Measurements from ENCODE around the gene BABAM2. TPM values are rescaled to one million over a fixed set of nuclear protein-coding genes. Genes with fewer than 3 reads are reported as not detected.
A peak's percentile ranks its signal among the peaks of the same experiment; 100 is the strongest.

The BABAM2 gene
- total RNA-seq, 2 donors from 2014 or later = 36.4 to 40.9 TPM

- H3K27me3 ChIP-seq (ENCODE audit: control insufficient read depth, insufficient read depth, low read length, poor library complexity, severe bottlenecking) = no peaks in the 10 kb centered on the region
- no peaks in the 10 kb centered on the region for H3K9me3 ChIP-seq (ENCODE audit: control insufficient read depth, low read length)
- no peaks in the 10 kb centered on the region for H3K36me3 Mint-ChIP-seq (ENCODE audit: low read depth)
- no peak for DNase-seq
- H3K9ac ChIP-seq (ENCODE audit: extremely low read depth, low read length, poor library complexity, severe bottlenecking) = no peak overlapping the region
- no peak overlapping the region for H3K4me3 ChIP-seq (ENCODE audit: low read length)
- H3K4me1 Mint-ChIP-seq = peaks cover 6% of the 10 kb centered on the region
- H3K27ac ChIP-seq (ENCODE audit: low read depth, low read length) = no peak overlapping the region
- H3K27ac Mint-ChIP-seq = no peak overlapping the region
- H3K4me3 Mint-ChIP-seq = no peak overlapping the region
- no peaks in the 10 kb centered on the region for H3K27me3 Mint-ChIP-seq (ENCODE audit: insufficient read depth)
- no peaks in the 10 kb centered on the region for H3K4me1 ChIP-seq (ENCODE audit: control insufficient read depth, insufficient read depth, low read length)
- peaks cover 9% of the 10 kb centered on the region for H3K9me3 Mint-ChIP-seq
- WGBS, 2 experiments (ENCODE audit: insufficient coverage in 1 of 2, insufficient read length in 1 of 2) = 81 to 87% methylated on average over 4 of the region's 4 CpGs
- no peaks in the 10 kb centered on the region for H3K36me3 ChIP-seq (ENCODE audit: control insufficient read depth, insufficient read depth, low read length)
- TF ChIP-seq, protein P1, sequence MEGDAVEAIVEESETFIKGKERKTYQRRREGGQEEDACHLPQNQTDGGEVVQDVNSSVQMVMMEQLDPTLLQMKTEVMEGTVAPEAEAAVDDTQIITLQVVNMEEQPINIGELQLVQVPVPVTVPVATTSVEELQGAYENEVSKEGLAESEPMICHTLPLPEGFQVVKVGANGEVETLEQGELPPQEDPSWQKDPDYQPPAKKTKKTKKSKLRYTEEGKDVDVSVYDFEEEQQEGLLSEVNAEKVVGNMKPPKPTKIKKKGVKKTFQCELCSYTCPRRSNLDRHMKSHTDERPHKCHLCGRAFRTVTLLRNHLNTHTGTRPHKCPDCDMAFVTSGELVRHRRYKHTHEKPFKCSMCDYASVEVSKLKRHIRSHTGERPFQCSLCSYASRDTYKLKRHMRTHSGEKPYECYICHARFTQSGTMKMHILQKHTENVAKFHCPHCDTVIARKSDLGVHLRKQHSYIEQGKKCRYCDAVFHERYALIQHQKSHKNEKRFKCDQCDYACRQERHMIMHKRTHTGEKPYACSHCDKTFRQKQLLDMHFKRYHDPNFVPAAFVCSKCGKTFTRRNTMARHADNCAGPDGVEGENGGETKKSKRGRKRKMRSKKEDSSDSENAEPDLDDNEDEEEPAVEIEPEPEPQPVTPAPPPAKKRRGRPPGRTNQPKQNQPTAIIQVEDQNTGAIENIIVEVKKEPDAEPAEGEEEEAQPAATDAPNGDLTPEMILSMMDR (conservative IDR thresholded peaks at IDR 0.05) = no peak
Observed at GRCh38 chr2:27954221-27954673, 63.7 kb downstream of the BABAM2 start.

DNA sequence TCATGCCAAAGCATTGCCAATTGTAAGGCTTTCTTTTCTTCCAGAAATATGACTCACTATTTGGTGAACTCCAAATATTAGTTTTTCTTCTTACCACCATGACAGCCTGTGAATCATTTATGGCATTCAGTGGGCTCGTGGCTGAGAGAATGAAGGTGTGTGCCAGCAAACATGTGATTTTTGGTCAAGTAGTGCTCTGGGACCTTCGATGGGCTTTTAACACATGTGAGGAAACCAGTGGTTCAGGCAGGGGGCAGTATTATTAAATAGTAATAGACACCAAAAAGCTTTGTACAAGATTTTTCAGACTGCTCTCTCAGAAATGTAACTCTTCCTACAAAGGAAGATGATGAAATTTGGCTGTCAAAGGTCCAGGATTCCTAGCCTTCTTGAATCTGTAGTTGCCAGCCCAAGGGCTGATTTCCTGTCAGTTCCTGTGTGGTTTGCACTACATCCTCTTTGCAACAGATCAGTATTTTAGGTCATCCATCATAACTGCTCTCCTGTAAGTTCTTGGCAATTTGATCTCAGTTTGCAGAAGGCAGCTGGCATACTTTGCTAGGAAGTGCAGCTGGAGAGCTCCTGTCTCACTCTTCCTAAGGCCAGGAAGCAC, 64.3 kb downstream of the BABAM2 start:
- H3K27ac Mint-ChIP-seq = no peak overlapping the region
- H3K9ac ChIP-seq (ENCODE audit: extremely low read depth, low read length, poor library complexity, severe bottlenecking) = no peak overlapping the region
- no peaks in the 10 kb centered on the region for H3K36me3 ChIP-seq (ENCODE audit: control insufficient read depth, insufficient read depth, low read length)
- 92% methylated on average over 2 of the region's 2 CpGs; no CpG with 5 or more reads in 1 of the 2 experiments for WGBS, 2 experiments (ENCODE audit: insufficient coverage in 1 of 2, insufficient read length in 1 of 2)
- H3K9me3 Mint-ChIP-seq = peaks cover 9% of the 10 kb centered on the region
- peaks cover 6% of the 10 kb centered on the region for H3K4me1 Mint-ChIP-seq
- no peak overlapping the region for H3K4me3 Mint-ChIP-seq
- no peak for DNase-seq
- no peaks in the 10 kb centered on the region for H3K9me3 ChIP-seq (ENCODE audit: control insufficient read depth, low read length)
- H3K4me3 ChIP-seq (ENCODE audit: low read length) = no peak overlapping the region
- H3K27ac ChIP-seq (ENCODE audit: low read depth, low read length) = no peak overlapping the region
- TF ChIP-seq, protein P1 (conservative IDR thresholded peaks at IDR 0.05) = peak; percentile 20
- H3K27me3 Mint-ChIP-seq (ENCODE audit: insufficient read depth) = no peaks in the 10 kb centered on the region
- H3K4me1 ChIP-seq (ENCODE audit: control insufficient read depth, insufficient read depth, low read length) = no peaks in the 10 kb centered on the region
- H3K27me3 ChIP-seq (ENCODE audit: control insufficient read depth, insufficient read depth, low read length, poor library complexity, severe bottlenecking) = no peaks in the 10 kb centered on the region
- H3K36me3 Mint-ChIP-seq (ENCODE audit: low read depth) = no peaks in the 10 kb centered on the region

DNA sequence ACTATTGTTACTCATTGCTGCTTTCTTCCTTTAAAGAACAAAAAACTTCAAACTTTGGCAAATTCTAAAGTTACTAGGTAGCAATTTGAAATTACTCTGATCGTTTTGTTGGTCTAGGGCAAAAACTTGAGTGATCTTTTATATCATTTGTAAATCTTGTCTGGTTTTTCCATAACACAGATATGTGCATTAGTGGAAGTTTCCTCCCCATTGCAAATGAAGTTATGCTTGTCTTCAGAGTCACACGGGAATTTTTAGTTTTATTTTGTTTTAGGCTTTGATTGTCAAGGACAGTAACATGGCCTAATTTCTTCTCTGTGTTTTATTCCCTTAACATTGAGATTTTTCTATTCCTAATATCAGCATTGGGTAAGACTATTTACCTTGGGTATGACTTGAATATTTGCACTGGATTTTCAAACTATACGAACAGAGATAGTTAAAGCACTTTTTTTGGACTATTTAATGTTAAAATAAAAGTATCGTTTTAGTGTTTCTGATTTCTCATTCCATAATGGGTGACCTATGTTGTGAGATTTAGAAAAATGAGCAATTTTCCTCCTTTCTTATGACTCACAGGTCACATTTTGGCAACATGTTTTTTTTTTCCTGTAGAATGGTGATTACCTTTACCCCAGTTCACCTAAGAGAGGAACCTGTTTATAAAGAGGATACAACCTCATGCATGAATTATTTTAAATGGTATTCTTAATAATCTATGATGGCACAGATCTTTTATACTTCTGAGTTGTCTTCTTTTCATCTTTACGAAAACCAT, 65.0 kb downstream of the BABAM2 start:
- no peak overlapping the region for H3K27ac ChIP-seq (ENCODE audit: low read depth, low read length)
- Mint-ChIP-seq H3K4me3 (no peak overlapping the region), H3K27me3 (ENCODE audit: insufficient read depth) (no peaks in the 10 kb centered on the region), H3K4me1 (peaks cover 6% of the 10 kb centered on the region), H3K36me3 (ENCODE audit: low read depth) (no peaks in the 10 kb centered on the region), H3K9me3 (peaks cover 9% of the 10 kb centered on the region), H3K27ac (no peak overlapping the region)
- H3K4me3 ChIP-seq (ENCODE audit: low read length) = no peak overlapping the region
- no peaks in the 10 kb centered on the region for H3K36me3 ChIP-seq (ENCODE audit: control insufficient read depth, insufficient read depth, low read length)
- H3K9ac ChIP-seq (ENCODE audit: extremely low read depth, low read length, poor library complexity, severe bottlenecking) = no peak overlapping the region
- H3K9me3 ChIP-seq (ENCODE audit: control insufficient read depth, low read length) = no peaks in the 10 kb centered on the region
- no peaks in the 10 kb centered on the region for H3K27me3 ChIP-seq (ENCODE audit: control insufficient read depth, insufficient read depth, low read length, poor library complexity, severe bottlenecking)
- TF ChIP-seq, protein P1 (conservative IDR thresholded peaks at IDR 0.05) = no peak
- no peak for DNase-seq
- WGBS, 2 experiments (ENCODE audit: insufficient coverage in 1 of 2, insufficient read length in 1 of 2) = 94% methylated on average over 3 to 5 of the region's 5 CpGs
- no peaks in the 10 kb centered on the region for H3K4me1 ChIP-seq (ENCODE audit: control insufficient read depth, insufficient read depth, low read length)

Data from endodermal cell (in vitro differentiated cells).